GM19455 (cell line): ENCODE results near the gene MED9.
"Not testable (repeated sequence)": the region's sequence is repeated elsewhere in the genome, so short reads cannot be mapped to it uniquely, and the experiment has no call there.

Experiments used
- ATAC-seq: cut with Tn5 transposase; IDR thresholded peaks from one replicate; pipeline ENCODE4 v1.9.1; 2021; ENCODE audit not compliant: unreplicated experiment

The MED9 gene

DNA sequence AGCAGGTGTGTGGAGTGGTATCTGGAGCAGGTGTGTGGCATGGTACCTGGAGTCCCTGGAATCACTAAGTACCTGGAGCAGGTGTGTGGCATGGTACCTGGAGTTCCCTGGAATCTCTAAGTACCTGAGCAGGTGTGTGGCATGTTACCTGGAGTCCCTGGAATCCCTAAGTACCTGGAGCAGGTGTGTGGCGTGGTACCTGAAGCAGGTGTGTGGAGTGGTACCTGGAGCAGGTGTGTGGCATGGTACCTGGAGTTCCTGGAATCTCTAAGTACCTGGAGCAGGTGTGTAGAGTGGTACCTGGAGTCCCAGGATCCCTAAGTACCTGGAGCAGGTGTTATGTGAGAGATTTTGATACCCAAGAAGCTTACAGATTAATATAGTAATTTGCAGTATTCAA, 22.1 kb upstream of the MED9 start:
- not testable (repeated sequence) for ATAC-seq

DNA sequence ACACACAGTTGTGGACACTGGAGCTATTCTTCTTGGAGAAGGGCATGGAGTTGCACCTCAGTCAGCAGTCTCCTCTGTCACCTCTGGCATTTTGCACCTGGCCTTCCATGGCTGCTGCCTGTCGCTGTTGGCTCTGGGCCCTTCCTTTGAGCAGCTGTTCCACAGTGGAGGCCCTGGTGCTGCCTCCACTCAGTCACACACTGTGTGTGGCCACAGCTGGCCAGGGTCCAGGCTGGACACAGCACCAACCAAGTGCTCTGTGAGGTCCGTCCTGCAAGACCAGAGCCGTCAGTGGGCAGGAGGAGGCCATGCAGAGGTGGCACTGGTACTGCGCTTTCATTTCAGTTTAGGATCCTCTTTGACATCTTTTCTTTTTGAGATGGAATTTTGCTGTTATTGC, 21.6 kb upstream of the MED9 start:
- ATAC-seq = no peak

DNA sequence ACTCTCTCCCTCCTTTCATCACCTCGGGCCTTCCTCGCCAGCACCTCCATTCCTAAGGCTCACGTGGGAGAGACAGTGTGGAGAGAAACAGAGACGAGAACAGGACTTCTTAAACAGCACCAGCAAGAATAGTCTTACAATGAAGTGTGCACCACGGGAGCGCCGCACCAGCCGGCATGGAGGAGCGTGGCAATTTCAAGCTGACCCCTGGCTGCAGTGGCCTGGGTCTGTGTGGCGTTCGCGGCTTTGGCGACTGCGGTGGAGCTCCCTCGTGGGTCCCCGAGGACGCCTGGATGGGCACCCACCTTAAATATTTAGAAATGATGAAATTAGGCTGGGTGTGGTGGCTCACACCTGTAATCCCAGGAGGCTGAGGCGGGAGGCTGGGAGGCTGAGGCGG, 20.5 kb upstream of the MED9 start:
- no peak for ATAC-seq

DNA sequence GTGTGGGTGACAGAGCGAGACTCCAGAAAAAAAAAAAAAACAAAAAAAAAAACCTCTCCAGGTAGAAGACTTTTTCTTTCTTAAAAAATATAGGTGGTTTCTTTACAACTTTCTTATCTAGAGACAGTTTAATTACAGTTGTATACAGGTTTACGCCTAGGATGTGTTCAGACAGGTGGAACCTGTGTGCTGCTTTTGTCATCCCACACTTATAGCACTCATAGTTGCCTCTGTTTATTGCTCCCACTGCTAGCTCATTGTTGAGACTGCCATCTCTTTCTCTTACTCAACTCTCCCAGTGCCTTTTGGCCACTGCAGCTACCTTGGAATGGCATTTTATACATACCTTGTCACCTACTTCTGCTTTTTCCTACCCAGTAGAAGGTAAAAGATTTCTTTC, 19.1 kb upstream of the MED9 start:
- ATAC-seq = no peak

DNA sequence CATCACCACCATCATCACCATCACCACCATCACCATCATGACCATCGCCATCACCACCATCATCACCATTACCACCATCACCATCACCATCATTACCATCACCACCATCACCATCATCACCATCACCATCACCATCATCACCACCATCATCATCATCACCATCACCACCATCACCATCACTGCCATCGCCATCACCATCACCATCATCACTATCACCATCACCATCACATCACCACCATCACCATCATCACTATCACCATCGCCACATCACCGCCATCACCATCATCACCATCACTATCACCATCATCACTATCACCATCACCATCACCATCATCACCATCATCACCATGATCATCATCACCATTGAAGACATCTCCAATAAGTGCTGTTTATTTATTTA, 16.8 kb upstream of the MED9 start:
- ATAC-seq = no peak

DNA sequence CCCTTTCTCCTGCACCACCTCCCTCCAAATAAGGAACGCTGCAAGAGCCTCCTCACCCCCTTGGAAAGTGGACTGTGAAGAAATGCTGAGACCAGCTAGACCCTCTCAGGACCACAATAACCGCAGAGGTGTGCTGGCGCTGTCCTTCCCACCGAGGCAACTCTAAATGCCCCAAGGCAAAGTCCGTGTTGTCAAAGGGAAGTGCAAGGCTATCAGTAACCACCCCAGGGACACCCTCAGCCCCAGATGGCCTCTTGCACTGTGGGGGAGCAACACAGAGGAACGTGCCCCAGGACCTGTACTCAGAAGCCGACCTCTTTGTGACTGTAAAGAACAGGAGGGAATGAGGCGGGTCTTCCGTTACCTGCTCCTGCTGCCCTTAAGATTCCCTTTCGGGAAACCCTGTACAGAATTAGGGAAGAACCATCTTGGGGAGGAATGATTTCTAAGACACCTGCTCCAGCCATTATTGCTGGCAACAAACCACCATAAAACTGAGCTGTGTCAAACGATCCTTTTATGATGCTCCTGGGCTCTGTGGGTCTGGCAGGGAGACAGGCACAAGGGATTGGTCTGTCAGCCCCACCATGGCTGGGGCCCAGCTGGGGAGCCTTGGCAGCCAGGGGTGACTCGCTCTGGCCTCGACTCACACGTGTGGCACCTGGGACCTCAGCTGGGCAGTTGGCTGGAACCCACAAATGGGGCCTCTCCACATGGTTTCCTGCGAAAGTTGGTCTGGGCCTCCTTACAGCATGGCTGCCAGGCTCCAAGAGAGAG, 14.6 kb upstream of the MED9 start:
- ATAC-seq = no peak

DNA sequence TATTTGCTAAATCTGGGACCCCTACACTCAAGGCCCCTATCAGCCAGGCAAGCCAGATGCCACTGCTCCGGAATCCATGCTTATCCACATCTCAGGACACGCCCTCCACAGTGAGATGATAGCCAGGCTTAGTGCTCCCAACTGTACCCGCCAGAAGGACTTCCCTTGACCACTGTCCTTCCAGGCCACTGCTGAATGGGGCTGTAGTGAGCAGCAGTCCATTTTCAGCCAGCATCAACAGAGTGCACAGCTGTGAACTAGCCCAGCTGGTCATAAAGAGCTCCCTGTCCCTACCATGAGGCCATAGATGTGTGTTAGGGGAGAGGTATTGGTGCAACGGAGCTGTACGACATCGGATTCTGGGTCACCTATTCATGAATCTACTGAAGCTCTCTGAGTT, 13.0 kb upstream of the MED9 start:
- ATAC-seq = no peak

DNA sequence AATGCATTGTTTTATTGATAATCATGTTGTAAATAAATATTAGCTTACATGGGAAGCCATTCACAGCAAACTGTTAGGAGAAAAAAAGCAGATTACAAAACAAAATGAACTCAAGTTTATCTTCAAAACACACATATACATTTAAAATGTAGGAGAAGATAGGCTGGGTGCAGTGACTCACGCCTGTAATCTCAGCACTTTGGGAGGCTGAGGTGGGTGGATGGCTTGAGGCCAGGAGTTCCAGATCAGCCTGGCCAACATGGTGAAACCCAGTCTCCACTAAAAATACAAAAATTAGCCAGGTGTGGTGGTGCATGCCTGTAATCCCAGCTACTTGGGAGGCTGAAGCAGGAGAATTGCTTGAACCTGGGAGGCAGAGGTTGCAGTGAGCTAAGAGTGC, 10.9 kb upstream of the MED9 start:
- not testable (repeated sequence) for ATAC-seq

DNA sequence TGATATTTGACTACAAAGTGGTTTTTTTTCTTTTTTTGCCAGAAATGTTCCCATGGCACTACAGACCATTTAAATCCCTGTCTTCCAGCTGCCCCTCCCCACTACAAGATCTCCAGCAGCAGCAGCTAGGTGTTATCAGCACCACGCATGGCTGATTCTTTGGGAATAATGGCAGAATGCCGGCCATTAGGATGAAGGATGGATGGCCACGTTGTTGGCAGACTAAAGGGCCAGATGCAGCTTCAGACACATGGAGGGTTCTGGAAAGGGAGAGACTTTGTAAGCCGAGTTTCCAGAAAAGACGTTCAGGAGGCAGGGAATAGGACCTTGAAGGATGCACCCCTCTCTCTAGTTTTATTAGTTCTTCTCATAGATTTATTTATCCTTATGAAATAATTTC, 10.3 kb upstream of the MED9 start:
- ATAC-seq = no peak

DNA sequence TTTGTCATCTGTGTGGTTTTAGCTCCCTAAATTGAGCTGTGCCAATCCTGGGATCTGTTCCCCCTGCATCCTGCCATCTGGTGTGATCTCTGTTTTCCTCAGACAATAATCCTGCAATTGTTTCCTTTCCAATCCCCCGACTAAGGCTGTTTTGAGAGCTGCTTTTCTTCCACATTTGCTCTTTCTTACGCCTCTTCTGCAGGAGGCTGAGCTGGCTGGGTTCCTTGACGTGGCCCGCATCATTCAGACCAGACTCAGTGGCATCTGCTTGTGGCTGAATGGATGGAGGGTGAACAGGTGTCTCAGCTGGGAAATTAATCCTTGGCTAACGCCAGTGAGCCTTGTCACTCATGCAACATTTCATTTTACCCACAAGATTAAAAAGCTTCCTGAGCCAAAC, 9.8 kb upstream of the MED9 start:
- no peak for ATAC-seq

DNA sequence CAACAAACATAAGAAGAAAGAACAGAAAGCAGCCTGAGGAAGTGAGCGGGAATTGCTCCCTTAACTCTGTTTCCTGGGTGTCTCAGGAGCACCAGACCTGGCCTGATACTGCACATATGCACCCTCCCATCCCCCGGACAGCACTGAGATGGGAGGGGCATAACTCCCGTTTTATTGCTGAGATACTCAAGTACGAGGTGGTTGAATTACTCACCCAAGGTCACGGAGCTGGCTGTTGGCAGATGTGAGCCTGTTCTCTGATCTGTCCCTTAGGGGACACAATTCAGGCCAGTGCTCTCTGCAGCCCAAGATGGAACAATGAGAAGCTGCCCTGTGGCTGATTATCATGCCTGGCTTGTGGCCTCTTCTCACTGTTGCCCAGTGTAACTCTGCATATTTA, 9.1 kb upstream of the MED9 start:
- ATAC-seq = no peak

DNA sequence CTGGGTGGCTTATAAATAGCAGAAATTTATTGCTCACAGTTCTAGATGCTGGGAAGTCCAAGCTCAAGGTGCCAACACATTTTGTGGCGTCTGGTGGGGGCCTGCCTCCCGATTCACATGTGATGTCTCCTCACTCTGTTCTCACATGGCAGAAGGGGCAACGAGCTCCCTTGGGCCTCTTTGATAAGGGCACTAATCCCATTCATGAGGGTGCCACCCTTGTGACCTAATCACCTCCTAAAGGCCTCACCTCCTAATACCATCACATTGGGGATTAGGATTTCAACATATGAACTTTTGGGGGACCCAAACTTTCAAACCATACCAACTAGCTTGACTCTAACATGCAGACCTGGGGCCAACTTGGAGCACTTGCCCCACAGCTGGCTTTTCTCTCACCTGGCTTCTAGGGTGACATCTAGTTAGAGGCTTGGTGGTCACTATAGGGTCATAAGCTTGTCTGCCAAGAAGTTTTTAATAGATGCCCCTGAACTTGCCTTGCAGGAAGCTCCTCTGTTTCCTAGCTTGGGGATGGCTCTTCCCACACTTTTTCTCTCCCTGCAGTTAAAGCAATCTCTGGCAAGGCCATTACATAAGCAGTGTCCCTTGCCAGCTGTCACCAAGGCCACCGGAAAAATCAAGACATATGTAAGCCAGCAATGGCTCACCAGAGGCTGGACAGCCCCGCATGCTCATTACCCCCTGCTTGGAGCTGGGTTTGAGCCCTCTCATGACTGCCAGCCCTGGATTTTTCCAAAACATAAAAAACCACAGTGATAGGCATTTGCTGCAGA, 8.4 kb upstream of the MED9 start:
- ATAC-seq = no peak

DNA sequence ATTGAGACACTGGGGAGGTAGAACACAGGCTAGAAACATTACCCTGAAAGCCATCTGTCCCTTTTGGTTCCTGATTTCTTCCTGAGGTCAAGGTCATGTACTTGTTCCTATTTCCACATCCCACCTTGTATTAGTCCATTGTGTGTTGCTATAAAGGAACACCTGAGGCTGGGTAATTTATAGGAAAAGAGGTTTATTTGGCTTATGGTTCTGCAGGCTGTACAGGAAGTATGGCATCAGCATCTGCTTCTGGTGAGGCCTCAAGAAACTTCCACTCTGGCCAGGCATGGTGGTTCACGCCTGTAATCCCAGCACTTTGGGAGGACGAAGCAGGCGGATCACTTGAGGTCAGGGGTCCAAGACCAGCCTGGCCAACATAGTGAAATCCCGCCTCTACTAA, 7.4 kb upstream of the MED9 start:
- ATAC-seq = no peak

DNA sequence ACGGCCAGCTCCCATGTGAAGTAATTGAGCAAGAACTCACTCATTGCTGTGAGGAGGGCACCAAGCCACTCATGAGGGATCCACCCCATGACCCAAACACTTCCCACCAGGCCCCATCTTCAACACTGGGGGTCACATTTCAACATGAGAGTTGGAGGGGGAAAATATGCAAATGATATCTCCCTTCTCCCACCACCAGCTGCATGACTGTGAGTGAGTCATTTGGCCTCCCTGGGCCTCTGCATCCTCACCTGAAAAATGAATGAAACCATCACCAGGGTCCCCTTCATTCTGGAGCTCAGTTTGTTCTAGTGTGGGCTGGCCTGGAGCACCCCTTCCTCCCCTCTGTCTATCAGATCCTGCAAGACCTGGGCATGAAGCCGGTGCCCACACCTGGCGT, 6.8 kb upstream of the MED9 start:
- no peak for ATAC-seq

DNA sequence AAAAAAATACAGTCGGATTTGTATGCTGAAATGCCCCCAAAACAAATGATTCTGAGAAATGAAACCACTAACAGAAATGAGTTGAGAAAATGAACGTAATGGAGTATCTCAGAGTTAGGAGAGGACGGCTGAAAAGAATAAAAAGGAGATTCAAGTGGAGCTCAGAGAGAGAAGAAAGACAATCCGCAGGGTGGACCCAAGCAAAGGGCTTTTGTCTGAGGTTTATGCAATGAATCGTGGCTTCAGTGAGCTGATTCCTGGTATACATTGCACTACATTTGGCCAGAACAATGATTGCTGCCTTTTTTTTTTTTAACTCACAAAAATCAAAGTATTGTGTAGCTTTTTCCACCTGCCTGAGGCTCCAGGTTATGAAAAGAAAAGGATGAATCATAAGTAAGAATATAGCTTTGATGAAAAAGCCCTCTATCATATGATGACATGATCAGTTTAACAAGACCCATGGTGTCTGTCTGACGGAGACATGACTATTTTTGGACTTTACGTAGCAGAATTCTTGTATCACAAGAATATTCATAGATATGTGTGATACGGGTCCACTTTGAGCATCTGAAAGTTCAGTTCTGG, 4.4 kb upstream of the MED9 start:
- no peak for ATAC-seq

DNA sequence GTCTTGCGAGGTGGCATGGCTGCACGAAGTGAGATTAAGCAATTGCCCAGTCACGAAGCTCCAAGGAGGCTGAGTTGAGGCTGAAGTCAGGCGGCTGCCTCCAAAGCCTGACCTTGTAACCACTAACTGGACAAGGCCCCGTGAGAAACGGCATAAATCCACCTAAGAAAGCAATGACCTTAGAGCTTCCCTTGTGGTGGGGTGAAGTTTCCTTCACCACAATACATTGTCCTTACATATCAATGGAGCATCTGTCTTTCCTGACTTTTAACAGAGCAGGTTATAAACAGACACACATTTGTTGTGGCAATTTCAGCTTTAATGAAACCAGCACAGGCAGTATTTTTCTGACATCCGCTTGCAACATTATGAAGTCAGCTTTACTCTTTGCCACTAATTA, 2.5 kb upstream of the MED9 start:
- no peak for ATAC-seq

DNA sequence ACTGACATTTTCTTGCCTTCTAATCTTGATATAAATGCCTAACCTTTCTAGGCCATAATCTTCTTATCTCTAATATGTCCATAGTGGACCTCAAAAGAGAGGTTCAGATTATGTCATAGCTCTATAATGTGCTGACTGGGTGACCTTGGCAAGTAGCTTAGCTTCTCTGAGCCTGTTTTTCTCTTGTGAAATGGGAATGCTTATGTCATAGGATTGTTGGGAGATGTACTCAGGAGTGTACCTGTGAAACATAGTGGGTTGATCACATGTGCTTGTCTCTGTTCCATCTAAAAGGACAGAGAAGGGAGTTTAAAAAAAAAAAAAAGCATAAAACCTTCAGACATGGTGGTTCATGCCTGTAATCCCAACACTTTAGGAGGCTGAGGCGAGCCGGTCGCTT, 2.4 kb downstream of the MED9 start:
- ATAC-seq = no peak

DNA sequence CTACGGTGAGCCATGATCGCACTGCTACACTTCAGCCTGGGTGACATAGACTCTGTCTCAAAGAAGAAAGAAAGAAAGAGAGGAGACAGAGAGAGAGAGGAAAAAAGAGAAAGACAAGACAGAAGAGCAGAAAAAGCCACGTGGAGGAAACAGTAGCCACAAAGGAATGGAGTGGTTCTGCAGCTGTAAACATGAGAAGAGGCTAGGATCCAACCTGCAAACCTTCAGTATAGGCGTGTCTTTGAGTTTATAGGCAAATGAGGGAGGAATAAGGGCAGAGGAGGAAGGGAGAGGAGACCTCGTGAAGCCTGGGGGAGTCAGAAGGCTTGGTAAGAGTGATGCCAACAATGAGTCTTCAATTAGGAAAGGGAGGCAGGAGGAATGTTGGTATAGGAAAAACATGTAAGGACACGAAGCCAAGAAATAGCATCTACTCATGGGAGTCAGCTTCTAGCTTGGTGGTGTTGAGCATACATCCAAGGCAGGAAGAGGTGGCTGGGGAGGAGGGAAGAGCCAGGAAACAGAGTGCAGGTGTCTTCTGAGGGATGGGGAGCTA, 3.9 kb downstream of the MED9 start:
- no peak for ATAC-seq

DNA sequence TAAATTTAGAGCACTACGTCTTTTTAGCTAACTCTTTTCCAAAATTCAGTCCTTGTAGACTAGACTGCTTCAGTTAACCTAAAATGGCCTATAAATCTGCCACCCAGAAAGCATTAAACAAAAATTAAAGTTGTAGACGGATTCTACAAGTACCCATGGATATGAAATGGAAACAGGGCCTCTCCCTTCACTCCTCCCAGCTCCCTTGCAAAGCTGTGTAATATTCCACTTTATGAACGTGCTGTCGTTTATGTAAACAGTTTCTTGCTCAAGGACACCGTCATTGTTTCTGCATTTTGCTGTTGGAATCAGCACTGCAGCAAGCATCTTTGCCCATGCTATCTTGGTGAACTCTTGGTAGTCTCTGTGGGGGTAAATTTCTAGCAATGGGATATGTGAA, 5.1 kb downstream of the MED9 start:
- ATAC-seq = no peak

DNA sequence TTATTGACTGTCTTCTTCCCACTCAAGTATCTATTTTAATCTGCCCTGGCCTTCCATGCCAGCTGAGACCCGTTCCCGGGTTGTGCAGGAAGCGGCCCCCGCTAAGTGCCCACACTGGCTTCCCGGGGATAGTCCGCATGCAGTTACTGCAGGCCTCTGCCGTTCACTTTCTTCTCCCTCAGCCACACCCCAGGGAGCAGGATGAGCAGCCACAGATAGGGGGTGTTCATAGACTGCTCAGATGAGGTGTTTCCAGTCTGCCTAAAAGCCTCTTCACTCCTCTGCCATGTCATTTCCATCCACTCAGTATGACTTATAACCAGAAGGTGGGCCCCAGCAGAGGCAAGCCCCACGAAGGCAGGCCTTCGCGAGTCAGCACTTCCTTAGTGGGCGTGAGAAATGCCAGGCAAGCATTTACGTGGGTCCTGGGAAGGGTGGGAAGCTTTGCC, 7.7 kb downstream of the MED9 start:
- ATAC-seq = no peak

DNA sequence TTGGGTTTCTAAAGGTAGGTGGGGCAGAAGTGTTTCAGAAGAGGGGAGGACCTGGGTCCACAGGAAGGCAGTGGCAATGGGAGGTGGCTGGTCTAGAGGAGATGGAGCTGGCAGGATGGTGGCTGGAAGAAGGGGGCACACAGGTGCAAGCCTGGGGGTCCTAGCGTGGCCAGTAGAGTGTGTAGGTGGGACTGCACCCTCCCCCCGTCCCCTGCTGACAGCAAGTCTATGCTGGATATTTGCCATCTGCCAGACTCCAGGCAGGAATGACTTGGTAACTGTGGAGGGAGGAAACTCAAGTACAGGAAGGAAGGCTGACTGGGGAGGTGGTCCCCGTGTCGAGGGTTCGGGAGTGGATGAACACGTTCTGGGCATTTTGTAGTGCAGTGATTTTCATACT, 8.6 kb downstream of the MED9 start:
- no peak for ATAC-seq

DNA sequence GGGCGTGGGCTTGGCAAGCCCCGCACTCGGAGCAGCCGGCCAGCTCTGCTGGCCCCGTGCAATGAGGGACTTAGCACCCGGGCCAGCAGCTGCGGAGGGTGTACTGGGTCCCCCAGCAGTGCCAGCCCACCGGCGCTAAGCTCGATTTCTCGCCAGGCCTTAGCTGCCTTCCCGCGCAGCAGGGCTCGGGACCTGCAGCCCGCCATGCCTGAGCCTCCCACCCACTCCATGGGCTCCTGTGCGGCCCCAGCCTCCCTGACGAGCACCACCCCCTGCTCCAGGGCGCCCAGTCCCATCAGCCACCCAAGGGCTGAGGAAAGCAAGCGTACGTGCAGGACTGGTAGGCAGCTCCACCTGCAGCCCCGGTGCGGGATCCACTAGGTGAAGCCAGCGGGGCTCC, 9.6 kb downstream of the MED9 start:
- not testable (repeated sequence) for ATAC-seq
